HL-60 (cell line): ENCODE measurements around the gene PLEKHG2.

Source experiments
- DNase-seq, 2 experiments: peaks; one replicate each; pipeline ENCODE4 v3.0.0-alpha.2; 2010 to 2020; ENCODE audit warnings: low read depth in 1 of 2, low spot score in 1 of 2
- H3K27ac ChIP-seq: fragments of 250-450 bp; sonication (Bioruptor Pico); replicated peaks from 2 replicates; pipeline ENCODE4 v1.5.1; 2020; ENCODE audit warnings: mild to moderate bottlenecking, moderate library complexity
- H3K27me3 ChIP-seq: fragments of 250-450 bp; sonication (Bioruptor Pico); 2 replicates; pipeline ENCODE4 v1.5.1; 2021; ENCODE audit warnings: mild to moderate bottlenecking, moderate library complexity; ENCODE audit not compliant: insufficient read depth, poor library complexity, severe bottlenecking
- H3K4me3 ChIP-seq: replicated peaks from 2 replicates; pipeline ENCODE4 v1.5.1; 2011; ENCODE audit warnings: mild to moderate bottlenecking, control low read depth, low read length; ENCODE audit not compliant: insufficient read depth
- CTCF ChIP-seq: IDR thresholded peaks from one replicate; pipeline ENCODE4 v1.5.1; 2011; ENCODE audit warnings: low read length, control low read depth, inconsistent platforms; ENCODE audit not compliant: insufficient read depth
- GABPA ChIP-seq: IDR thresholded peaks from 2 replicates; pipeline ENCODE4 v1.6.1; 2012; ENCODE audit warnings: low read depth
- POLR2AphosphoS5 ChIP-seq: IDR thresholded peaks from 2 replicates; pipeline ENCODE4 v1.6.1; 2012; ENCODE audit warnings: low read depth
- REST ChIP-seq: IDR thresholded peaks from 2 replicates; pipeline ENCODE4 v1.6.1; 2012; ENCODE audit warnings: low read depth; ENCODE audit not compliant: insufficient replicate concordance
- SPI1 ChIP-seq: IDR thresholded peaks from 2 replicates; pipeline ENCODE4 v1.6.1; 2012; ENCODE audit warnings: low read depth, mild to moderate bottlenecking, borderline replicate concordance

Gene PLEKHG2

GRCh38 chr19:39424934-39425333, 12.5 kb downstream of the PLEKHG2 start:
- no peak for DNase-seq
- H3K4me3 ChIP-seq: no peak overlapping the region
- no peak for TF ChIP-seq REST
- no peak for TF ChIP-seq SPI1
- no peak for TF ChIP-seq CTCF
- TF ChIP-seq POLR2AphosphoS5: no peak
- TF ChIP-seq GABPA: no peak
- H3K27ac ChIP-seq: no peak overlapping the region
- no peaks in the 10 kb centered on the region for H3K27me3 ChIP-seq

- DNase-seq: no peak
- H3K27me3 ChIP-seq: no peaks in the 10 kb centered on the region
- H3K4me3 ChIP-seq: no peak overlapping the region
- no peak overlapping the region for H3K27ac ChIP-seq
- TF ChIP-seq SPI1: no peak
- TF ChIP-seq REST: no peak
- no peak for TF ChIP-seq POLR2AphosphoS5
Observed at GRCh38 chr19:39425744-39426143, 13.3 kb downstream of the PLEKHG2 start.

GRCh38 chr19:39426170-39426569, 13.7 kb downstream of the PLEKHG2 start:
- Histone ChIP-seq H3K27me3 (no peaks in the 10 kb centered on the region), H3K27ac (no peak overlapping the region)

More at GRCh38 chr19:39426170-39426569, 13.7 kb downstream of the PLEKHG2 start:
- H3K4me3 ChIP-seq: no peak overlapping the region
- no peak for TF ChIP-seq CTCF
- TF ChIP-seq GABPA: no peak
- no peak for TF ChIP-seq REST
- TF ChIP-seq POLR2AphosphoS5: no peak
- no peak for TF ChIP-seq SPI1
- DNase-seq: no peak
